DOHH2 (cell line): ENCODE results near the gene OR5B17.

Experiments
- CTCF ChIP-seq: fragments of 200-600 bp; sonication (generic); IDR thresholded peaks from one replicate; pipeline ENCODE4 v1.5.1; 2014; ENCODE audit warnings: antibody characterized with exemption, mild to moderate bottlenecking, low read depth, low read length; ENCODE audit not compliant: poor library complexity, severe bottlenecking
- EZH2phosphoT487 ChIP-seq: fragments of 200-600 bp; sonication (generic); IDR thresholded peaks from 2 replicates; pipeline ENCODE4 v1.6.1; 2017; ENCODE audit warnings: borderline replicate concordance, mild to moderate bottlenecking, antibody characterized with exemption, low read length, moderate library complexity, mixed read lengths

GRCh38 chr11:58318532-58318931 lies 40.3 kb downstream of the OR5B17 start:
- no peak for TF ChIP-seq CTCF
- TF ChIP-seq EZH2phosphoT487: no peak
